T47D (cell line): ENCODE results near the gene MTRFR.

Experiments
- DNase-seq, 2 experiments: peaks; one replicate each; pipeline versions ENCODE4 v3.0.0 to v3.0.0-alpha.2; 2011 to 2012; ENCODE audit warnings: low read depth in 1 of 2, low spot score in 1 of 2
- JUND ChIP-seq: IDR thresholded peaks from 2 replicates; pipeline ENCODE4 v1.6.1; 2012; ENCODE audit warnings: low read depth
- in situ Hi-C: cut with HindIII; loops from 2 replicates; pipeline ENCODE4 v1.10.0; 2016; ENCODE audit warnings: low sequenced_read_pairs, low pct_unique_long_range_greater_than_20kb

Gene MTRFR

GRCh38 chr12:123268850-123269249, 35.6 kb downstream of the MTRFR start:
- no peak for TF ChIP-seq JUND
- in situ Hi-C loops: no loop called here

GRCh38 chr12:123269395-123269892, 36.2 kb downstream of the MTRFR start:
- DNase-seq: no peak
- TF ChIP-seq JUND: no peak
- in situ Hi-C loops: no loop called here

More at GRCh38 chr12:123268850-123269249, 35.6 kb downstream of the MTRFR start:
- no peak for DNase-seq

DNA sequence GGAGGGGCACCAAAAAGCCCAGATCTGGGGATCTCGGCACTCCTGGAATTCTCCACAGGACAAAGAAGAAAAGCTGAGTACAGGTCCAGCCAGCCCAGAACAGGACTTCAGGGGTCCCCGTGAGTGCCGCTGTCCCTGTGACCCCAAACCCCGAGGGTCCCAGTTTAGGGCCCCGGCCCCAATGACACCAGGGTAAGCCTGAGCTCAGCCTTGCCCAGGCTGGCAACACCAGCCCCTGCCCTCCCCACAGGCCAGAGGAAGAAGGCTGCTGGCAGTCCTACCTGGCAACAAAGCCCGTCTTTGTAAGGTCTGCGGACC, 36.6 kb downstream of the MTRFR start:
- no peak for TF ChIP-seq JUND
- in situ Hi-C loops: no loop called here

DNA sequence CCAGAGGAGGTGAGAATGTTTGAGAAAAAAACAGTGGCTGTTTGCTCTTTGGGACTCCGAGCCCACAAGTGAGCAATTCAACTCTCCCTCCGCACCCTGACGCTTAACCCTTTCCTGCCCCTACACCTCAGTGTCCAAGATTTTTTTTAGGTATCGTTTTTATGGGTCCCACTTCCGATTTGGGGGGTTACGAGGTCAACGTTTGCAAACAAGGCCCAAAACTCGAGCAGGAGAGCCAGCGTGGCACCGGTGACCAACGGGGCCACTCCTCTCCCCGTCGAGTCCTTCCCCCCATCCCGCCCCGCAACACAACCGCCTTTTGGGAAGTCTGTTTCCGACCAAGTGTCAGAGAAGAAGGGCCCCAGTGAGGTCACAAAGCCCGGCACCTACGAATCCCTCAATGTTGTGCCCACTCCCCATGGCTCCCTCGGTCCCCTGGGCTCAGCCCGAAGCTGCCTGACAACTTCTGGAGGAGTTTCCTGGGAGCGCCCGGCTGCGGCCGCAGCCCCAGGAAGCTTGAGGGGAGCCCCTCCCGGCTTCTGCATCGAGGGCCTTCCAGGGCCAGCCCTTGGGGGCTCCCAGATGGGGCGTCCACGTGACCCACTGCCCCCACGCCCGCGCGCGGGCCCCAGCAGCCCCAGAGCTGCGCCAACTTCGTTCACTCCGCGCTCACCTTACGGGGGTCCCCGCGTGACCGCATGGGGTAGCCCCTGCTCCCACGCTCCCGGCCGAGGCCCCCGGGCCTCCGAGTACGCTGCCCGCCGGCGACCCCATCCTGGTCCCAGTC, 37.2 kb downstream of the MTRFR start:
- no peak for TF ChIP-seq JUND
- in situ Hi-C loops: no loop called here
- peak in 1 of 2 experiments; percentile 37 for DNase-seq

More for the DNA sequence above, 36.6 kb downstream of the MTRFR start:
- peak in 1 of 2 experiments; percentile 44 for DNase-seq

- DNase-seq: peak; percentile 78 to 92
- TF ChIP-seq JUND: no peak
- in situ Hi-C loops: no loop called here
Measured at GRCh38 chr12:123271001-123271668, 37.9 kb downstream of the MTRFR start.

GRCh38 chr12:123273166-123273565, 39.9 kb downstream of the MTRFR start:
- in situ Hi-C loops: no loop called here
- TF ChIP-seq JUND: no peak
- DNase-seq: no peak

GRCh38 chr12:123278101-123278627, 44.9 kb downstream of the MTRFR start:
- no peak for TF ChIP-seq JUND
- DNase-seq: no peak
- in situ Hi-C loops: no loop called here

DNA sequence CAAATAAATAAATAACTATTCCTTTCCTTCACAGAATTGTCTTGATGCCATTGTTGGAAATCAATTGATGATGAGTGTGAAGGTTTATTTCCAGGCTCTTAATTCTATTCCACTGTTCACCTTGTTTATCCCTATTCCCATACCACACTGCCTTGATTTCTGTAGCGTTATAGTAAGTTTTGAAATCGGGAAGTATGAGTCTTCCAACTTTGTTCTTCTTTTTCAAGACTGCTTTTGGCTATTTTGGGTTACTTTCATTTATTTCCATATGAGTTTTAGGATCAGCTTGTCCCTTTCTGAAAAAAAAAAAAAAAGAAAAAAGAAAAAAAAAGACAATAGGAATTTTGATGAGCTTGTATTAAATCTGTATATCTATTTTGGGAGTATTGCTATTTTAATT, 47.7 kb downstream of the MTRFR start:
- no peak for DNase-seq
- no peak for TF ChIP-seq JUND
- in situ Hi-C loops: no loop called here

GRCh38 chr12:123282111-123282510, 48.9 kb downstream of the MTRFR start:
- no peak for DNase-seq
- in situ Hi-C loops: no loop called here
- TF ChIP-seq JUND: no peak

GRCh38 chr12:123283461-123283860, 50.2 kb downstream of the MTRFR start:
- DNase-seq: no peak
- no peak for TF ChIP-seq JUND
- in situ Hi-C loops: no loop called here

GRCh38 chr12:123284669-123285068, 51.4 kb downstream of the MTRFR start:
- TF ChIP-seq JUND: no peak
- in situ Hi-C loops: no loop called here
- no peak for DNase-seq

GRCh38 chr12:123286652-123287373, 53.6 kb downstream of the MTRFR start:
- DNase-seq: no peak
- no peak for TF ChIP-seq JUND
- in situ Hi-C loops: no loop called here
